Measurements from ENCODE around the gene MPV17L2.

DNA sequence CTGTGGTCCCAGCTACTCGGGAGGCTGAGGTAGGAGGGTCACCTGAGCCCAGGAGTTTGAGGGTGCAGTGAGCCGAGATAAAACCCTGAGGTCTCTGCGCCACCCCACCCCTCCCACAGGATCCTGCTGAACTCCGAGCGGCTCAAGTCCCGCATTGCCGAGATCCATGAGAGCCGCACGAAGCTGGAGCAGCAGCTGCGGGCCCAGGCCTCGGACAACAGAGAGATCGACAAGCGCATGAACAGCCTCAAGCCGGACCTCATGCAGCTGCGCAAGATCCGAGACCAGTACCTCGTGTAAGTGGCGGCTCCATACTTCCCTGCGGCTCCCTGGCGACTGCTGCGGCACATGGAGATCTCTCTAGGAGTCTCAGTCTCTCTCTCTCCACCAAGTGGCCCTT lies 26.0 kb upstream of the MPV17L2 start:
- TF ChIP-seq, protein P1, sequence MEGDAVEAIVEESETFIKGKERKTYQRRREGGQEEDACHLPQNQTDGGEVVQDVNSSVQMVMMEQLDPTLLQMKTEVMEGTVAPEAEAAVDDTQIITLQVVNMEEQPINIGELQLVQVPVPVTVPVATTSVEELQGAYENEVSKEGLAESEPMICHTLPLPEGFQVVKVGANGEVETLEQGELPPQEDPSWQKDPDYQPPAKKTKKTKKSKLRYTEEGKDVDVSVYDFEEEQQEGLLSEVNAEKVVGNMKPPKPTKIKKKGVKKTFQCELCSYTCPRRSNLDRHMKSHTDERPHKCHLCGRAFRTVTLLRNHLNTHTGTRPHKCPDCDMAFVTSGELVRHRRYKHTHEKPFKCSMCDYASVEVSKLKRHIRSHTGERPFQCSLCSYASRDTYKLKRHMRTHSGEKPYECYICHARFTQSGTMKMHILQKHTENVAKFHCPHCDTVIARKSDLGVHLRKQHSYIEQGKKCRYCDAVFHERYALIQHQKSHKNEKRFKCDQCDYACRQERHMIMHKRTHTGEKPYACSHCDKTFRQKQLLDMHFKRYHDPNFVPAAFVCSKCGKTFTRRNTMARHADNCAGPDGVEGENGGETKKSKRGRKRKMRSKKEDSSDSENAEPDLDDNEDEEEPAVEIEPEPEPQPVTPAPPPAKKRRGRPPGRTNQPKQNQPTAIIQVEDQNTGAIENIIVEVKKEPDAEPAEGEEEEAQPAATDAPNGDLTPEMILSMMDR (IDR thresholded peaks at IDR 0.05; ENCODE audit: low read length), result no peak
- no peak for TF ChIP-seq EZH2phosphoT487 (IDR thresholded peaks at IDR 0.05; ENCODE audit: low read length)
- TF ChIP-seq EZH2 (optimal IDR thresholded peaks at IDR 0.05; ENCODE audit: low read depth, low read length), result no peak

Data from MM.1S (cell line).